HCT116 (cell line): ENCODE results near the gene GPANK1. TPM values are rescaled to one million over a fixed set of nuclear protein-coding genes. Genes with fewer than 3 reads are reported as not detected.

Source experiments
- ATAC-seq: fragments of 200-7000 bp; cut with Tn5 transposase; 2 replicates; pipeline ENCODE4 v1.9.1; 2020; ENCODE audit warnings: mild to moderate bottlenecking, moderate library complexity
- BruUV-seq: library from RNA; stranded (reverse); fragments of 400-500 nt; replicated peaks from 2 replicates; lab custom pipeline; 2021; lab: Mats Ljungman, UMichigan
- CTCF ChIA-PET: fragments of 300-600 bp; sonication (Branson Sonifier 250); formaldehyde crosslinking; loops from one replicate; lab custom pipeline; 2021; ENCODE audit warnings: antibody characterized with exemption; lab: Charles Lee
- POLR2A ChIA-PET: fragments of 300-600, 350-600 bp; sonication (Branson Sonifier 250); formaldehyde crosslinking; loops from one replicate; lab custom pipeline; 2021; ENCODE audit warnings: antibody characterized with exemption; lab: Charles Lee
- RAD21 ChIA-PET, 2 experiments: fragments of 300-600 bp; sonication (Branson Sonifier 250); formaldehyde crosslinking; loops; one replicate each; lab custom pipeline; 2023; ENCODE audit warnings: low total read pairs in 2 of 2; ENCODE audit not compliant: uncharacterized antibody in 2 of 2, unreplicated experiment in 2 of 2, low non-redundant PET in 1 of 2; lab: Charles Lee
- DNase-seq: peaks from one replicate; pipeline ENCODE4 v3.0.0-alpha.2; 2010; ENCODE audit warnings: low read depth, low spot score
- H2AFZ ChIP-seq: fragments of 200-600 bp; shearing (Covaris generic), sonication (generic); 2 replicates; pipeline ENCODE4 v1.6.1; 2017; ENCODE audit warnings: low read depth, mixed run types, mixed read lengths, antibody characterized with exemption, low read length; ENCODE audit not compliant: poor library complexity, severe bottlenecking
- H3K27ac ChIP-seq: 2 replicates; pipeline ENCODE4 v1.5.1; 2012; ENCODE audit warnings: low read depth, low read length
- H3K27me3 ChIP-seq: fragments of 200-600 bp; sonication (generic); 2 replicates; pipeline ENCODE4 v1.6.1; 2016; ENCODE audit warnings: mixed run types, low read length, mixed read lengths; ENCODE audit not compliant: insufficient read depth
- H3K36me3 ChIP-seq, 2 experiments: fragments of 200-500 bp in 1 of 2; fragments of 200-600 bp in 1 of 2; sonication (Bioruptor generic) in 1 of 2; sonication (generic) in 1 of 2; 2 replicates each; pipeline versions ENCODE4 v1.5.1 to v1.6.1; 2014 to 2016; ENCODE audit warnings: low read length in 2 of 2, inconsistent platforms in 1 of 2, mixed read lengths in 1 of 2, mixed run types in 1 of 2; ENCODE audit not compliant: insufficient read depth in 2 of 2, control insufficient read depth in 1 of 2
- H3K4me1 ChIP-seq, 2 experiments: fragments of 200-600 bp in 1 of 2; sonication (generic) in 1 of 2; 2 replicates each; pipeline versions ENCODE4 v1.5.1 to v1.6.1; 2012 to 2017; ENCODE audit warnings: low read length in 2 of 2, inconsistent platforms in 1 of 2, mild to moderate bottlenecking in 1 of 2, mixed read lengths in 1 of 2, mixed run types in 1 of 2, moderate library complexity in 1 of 2; ENCODE audit not compliant: insufficient read depth in 2 of 2, control insufficient read depth in 1 of 2
- H3K4me2 ChIP-seq: fragments of 200-600 bp; sonication (generic); 2 replicates; pipeline ENCODE4 v1.6.1; 2017; ENCODE audit warnings: mixed run types, low read length, mixed read lengths
- H3K4me3 ChIP-seq, 2 experiments: fragments of 200-600 bp in 1 of 2; sonication (generic) in 1 of 2; replicated peaks in 1 of 2; 2 replicates each; pipeline ENCODE4 v1.5.1; 2011 to 2016; ENCODE audit warnings: low read length in 2 of 2, control low read depth in 1 of 2, low read depth in 1 of 2, mild to moderate bottlenecking in 1 of 2, mixed read lengths in 1 of 2, mixed run types in 1 of 2
- H3K79me2 ChIP-seq: fragments of 200-600 bp; sonication (generic); 2 replicates; pipeline ENCODE4 v1.6.1; 2017; ENCODE audit warnings: mild to moderate bottlenecking, mixed run types, low read length, moderate library complexity, mixed read lengths; ENCODE audit not compliant: insufficient read depth
- H3K9ac ChIP-seq: fragments of 200-600 bp; sonication (generic); 2 replicates; pipeline ENCODE4 v1.6.1; 2016; ENCODE audit warnings: low read length, mixed read lengths
- H3K9me2 ChIP-seq: fragments of 200-600 bp; sonication (generic), shearing (Covaris generic); 2 replicates; pipeline ENCODE4 v1.6.1; 2017; ENCODE audit warnings: mixed run types, mild to moderate bottlenecking, moderate library complexity; ENCODE audit not compliant: insufficient read depth
- H3K9me3 ChIP-seq, 2 experiments: fragments of 200-500 bp in 1 of 2; fragments of 200-600 bp in 1 of 2; sonication (Bioruptor generic) in 1 of 2; sonication (generic) in 1 of 2; 2 replicates each; pipeline ENCODE4 v1.6.1; 2014 to 2017; ENCODE audit warnings: low read length in 2 of 2, mixed read lengths in 2 of 2, inconsistent platforms in 1 of 2, low read depth in 1 of 2, mild to moderate bottlenecking in 1 of 2, mixed run types in 1 of 2, moderate library complexity in 1 of 2; ENCODE audit not compliant: control insufficient read depth in 1 of 2, insufficient read depth in 1 of 2
- H4K20me1 ChIP-seq: fragments of 200-600 bp; sonication (generic), shearing (Covaris generic); 2 replicates; pipeline ENCODE4 v1.6.1; 2017; ENCODE audit warnings: mixed run types, mild to moderate bottlenecking, moderate library complexity; ENCODE audit not compliant: insufficient read depth
- ATF3 ChIP-seq: IDR thresholded peaks from 2 replicates; pipeline ENCODE4 v1.6.1; 2012
- CEBPB ChIP-seq: IDR thresholded peaks from 2 replicates; pipeline ENCODE4 v1.6.1; 2012; ENCODE audit warnings: low read depth
- EZH2phosphoT487 ChIP-seq: fragments of 200-600 bp; IDR thresholded peaks from 2 replicates; pipeline ENCODE4 v1.6.1; 2018; ENCODE audit warnings: antibody characterized with exemption, borderline replicate concordance
- FOSL1 ChIP-seq: IDR thresholded peaks from 2 replicates; pipeline ENCODE4 v1.6.1; 2012; ENCODE audit warnings: low read depth
- JUND ChIP-seq: IDR thresholded peaks from 2 replicates; pipeline ENCODE4 v1.6.1; 2012
- MAX ChIP-seq: IDR thresholded peaks from 2 replicates; pipeline ENCODE4 v1.6.1; 2012
- POLR2A ChIP-seq: IDR thresholded peaks from 2 replicates; pipeline ENCODE4 v1.7.0; 2011; ENCODE audit warnings: borderline replicate concordance; ENCODE audit not compliant: insufficient read depth, insufficient read length; ENCODE audit errors: extremely low read depth
- POLR2AphosphoS5 ChIP-seq: IDR thresholded peaks from 2 replicates; pipeline ENCODE4 v1.6.1; 2011; ENCODE audit warnings: mild to moderate bottlenecking, low read depth, low read length, moderate library complexity
- REST ChIP-seq: IDR thresholded peaks from 2 replicates; pipeline ENCODE4 v1.6.1; 2012; ENCODE audit warnings: low read depth
- SIN3A ChIP-seq: IDR thresholded peaks from 2 replicates; pipeline ENCODE4 v1.6.1; 2012; ENCODE audit warnings: low read depth
- SRF ChIP-seq: IDR thresholded peaks from 2 replicates; pipeline ENCODE4 v1.6.1; 2012; ENCODE audit warnings: low read depth
- TCF7L2 ChIP-seq: IDR thresholded peaks from 2 replicates; pipeline ENCODE4 v1.7.0; 2011; ENCODE audit warnings: borderline replicate concordance, inconsistent platforms; ENCODE audit not compliant: insufficient read depth, insufficient read length; ENCODE audit errors: extremely low read depth
- YY1 ChIP-seq: IDR thresholded peaks from 2 replicates; pipeline ENCODE4 v1.6.1; 2011; ENCODE audit warnings: low read length, low read depth, moderate library complexity, mild to moderate bottlenecking; ENCODE audit not compliant: insufficient replicate concordance; ENCODE audit errors: extremely low read depth
- ZBTB33 ChIP-seq: IDR thresholded peaks from 2 replicates; pipeline ENCODE4 v1.6.1; 2011; ENCODE audit warnings: mild to moderate bottlenecking, low read length, moderate library complexity; ENCODE audit not compliant: insufficient replicate concordance; ENCODE audit errors: extremely low read depth
- ZFX ChIP-seq: fragments of 450-650 bp; IDR thresholded peaks from 2 replicates; pipeline ENCODE4 v1.6.1; 2017
- ZNF274 ChIP-seq: fragments of 200-500 bp; sonication (Bioruptor generic); IDR thresholded peaks from 2 replicates; pipeline ENCODE4 v1.6.1; 2014; ENCODE audit warnings: mild to moderate bottlenecking, low read depth, low read length, inconsistent platforms
- intact Hi-C: fragments of 100-400 bp; cut with micrococcal nuclease; formaldehyde crosslinking; loops from 2 replicates; pipeline ENCODE4 v1.10.0; 2022
- total RNA-seq: library from RNA; stranded (reverse); gene quantifications from one replicate; pipeline ENCODE4 v1.2.1, GENCODE V29; 2021; ENCODE audit not compliant: unreplicated experiment

Gene GPANK1
- total RNA-seq, 1 experiment from 2014 or later: 14.8 TPM

GRCh38 chr6:31651602-31652191, 13.1 kb downstream of the GPANK1 start:
- Histone ChIP-seq H3K9ac (peak overlapping the region; percentile 80), H3K9me2 (no peaks in the 10 kb centered on the region), H3K36me3 (peaks cover 22 to 28% of the 10 kb centered on the region in 2 experiments), H4K20me1 (no peaks in the 10 kb centered on the region), H3K9me3 (no peaks in the 10 kb centered on the region), H3K4me1 (peaks cover 7 to 21% of the 10 kb centered on the region in 2 experiments), H3K4me2 (peak overlapping the region; percentile 80), H3K79me2 (peaks cover 53% of the 10 kb centered on the region), H3K27me3 (no peaks in the 10 kb centered on the region), H2AFZ (no peak overlapping the region), H3K4me3 (peak overlapping the region; percentile 55 to 66), H3K27ac (peak overlapping the region; percentile 89)
- ATAC-seq (peak; percentile 68), DNase-seq (peak; percentile 55)
- ChIA-PET CTCF (no interaction called here), RAD21 (no interaction called here), POLR2A (interaction anchor here (0.7 to 2.6 kb wide), 10 partner anchors 9 to 176 kb away, joined by 3 to 32 read pairs (median 4); partner anchors contain the start of genes C6orf47, CSNK2B, GPANK1 and HSPA1B)
- intact Hi-C loops: loop anchor here (1.0 kb wide), 2 partner anchors 31 to 105 kb away; partner anchors contain the start of genes ATP6V1G2 and PRRC2A
- TF ChIP-seq CEBPB: no peak
- no peak for TF ChIP-seq JUND
- TF ChIP-seq POLR2AphosphoS5: no peak
- no peak for TF ChIP-seq MAX
- TF ChIP-seq ZNF274: no peak
- TF ChIP-seq EZH2phosphoT487: no peak
- no peak for TF ChIP-seq TCF7L2
- TF ChIP-seq ZFX: no peak
- TF ChIP-seq POLR2A: no peak
- no peak for TF ChIP-seq REST
- no peak for TF ChIP-seq YY1
- TF ChIP-seq SIN3A: no peak
- TF ChIP-seq ZBTB33: no peak
- no peak for TF ChIP-seq FOSL1
- TF ChIP-seq SRF: no peak
- TF ChIP-seq ATF3: no peak
- BruUV-seq: TSS peak; percentile 65
